Measurements from ENCODE around the gene SNAI3.

SNAI3 gene

GRCh38 chr16:88705801-88706228 lies 19.5 kb upstream of the SNAI3 start:
- no peak for DNase-seq (ENCODE audit: low read depth, low spot score)

GRCh38 chr16:88705076-88705684 lies 18.9 kb upstream of the SNAI3 start:
- no peak for DNase-seq (ENCODE audit: low read depth, low spot score)

- no peak for DNase-seq (ENCODE audit: low read depth, low spot score)
Observed at GRCh38 chr16:88703486-88704309, 17.4 kb upstream of the SNAI3 start.

GRCh38 chr16:88702371-88703210 lies 16.3 kb upstream of the SNAI3 start:
- no peak for DNase-seq (ENCODE audit: low read depth, low spot score)

GRCh38 chr16:88701581-88702370 lies 15.5 kb upstream of the SNAI3 start:
- DNase-seq (ENCODE audit: low read depth, low spot score), result no peak

GRCh38 chr16:88700636-88701482 lies 14.6 kb upstream of the SNAI3 start:
- DNase-seq (ENCODE audit: low read depth, low spot score), result no peak

- DNase-seq (ENCODE audit: low read depth, low spot score), result no peak
Observed at GRCh38 chr16:88700322-88700635, 14.0 kb upstream of the SNAI3 start.

GRCh38 chr16:88699180-88699579 lies 12.9 kb upstream of the SNAI3 start:
- no peak for DNase-seq (ENCODE audit: low read depth, low spot score)

- DNase-seq (ENCODE audit: low read depth, low spot score), result no peak
Observed at GRCh38 chr16:88698646-88699045, 12.3 kb upstream of the SNAI3 start.

GRCh38 chr16:88697831-88698615 lies 11.7 kb upstream of the SNAI3 start:
- DNase-seq (ENCODE audit: low read depth, low spot score), result peak; percentile 24

GRCh38 chr16:88697116-88697830 lies 11.0 kb upstream of the SNAI3 start:
- no peak for DNase-seq (ENCODE audit: low read depth, low spot score)

GRCh38 chr16:88696441-88696840 lies 10.1 kb upstream of the SNAI3 start:
- DNase-seq (ENCODE audit: low read depth, low spot score), result no peak

GRCh38 chr16:88695753-88696152 lies 9.4 kb upstream of the SNAI3 start:
- no peak for DNase-seq (ENCODE audit: low read depth, low spot score)

- no peak for DNase-seq (ENCODE audit: low read depth, low spot score)
Observed at GRCh38 chr16:88695218-88695617, 8.9 kb upstream of the SNAI3 start.

- no peak for DNase-seq (ENCODE audit: low read depth, low spot score)
Observed at GRCh38 chr16:88694221-88695087, 8.1 kb upstream of the SNAI3 start.

GRCh38 chr16:88693420-88694177 lies 7.3 kb upstream of the SNAI3 start:
- DNase-seq (ENCODE audit: low read depth, low spot score), result no peak

GRCh38 chr16:88692861-88693260 lies 6.6 kb upstream of the SNAI3 start:
- no peak for DNase-seq (ENCODE audit: low read depth, low spot score)

Measured in ELF-1 (cell line).